GM18870 (cell line): ENCODE results near the gene AFDN.

ENCODE experiments used
- ATAC-seq: cut with Tn5 transposase; IDR thresholded peaks from one replicate; pipeline ENCODE4 v1.9.1; 2021; ENCODE audit warnings: moderate library complexity; ENCODE audit not compliant: unreplicated experiment

AFDN gene

DNA sequence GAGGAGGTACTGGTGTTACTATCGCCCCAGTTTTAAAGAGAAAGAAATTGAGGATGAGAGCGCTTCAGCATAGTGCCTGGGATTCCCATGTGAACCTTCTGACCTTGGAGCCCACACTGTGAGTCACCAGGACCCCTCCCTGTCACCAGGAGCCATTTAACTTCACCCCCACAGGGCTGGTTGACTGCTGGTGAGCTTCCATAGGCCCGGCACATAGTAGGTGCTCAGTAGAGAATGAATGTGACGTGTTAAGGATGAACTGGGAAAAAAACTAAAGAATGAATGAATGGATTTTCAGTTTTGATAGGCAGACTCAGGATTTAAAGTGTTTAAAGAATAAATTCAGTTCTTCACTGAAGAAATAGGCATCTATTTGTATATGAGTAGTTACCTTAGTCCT, 117.4 kb downstream of the AFDN start:
- ATAC-seq: no peak

GRCh38 chr6:167946007-167946406, 119.3 kb downstream of the AFDN start:
- no peak for ATAC-seq

DNA sequence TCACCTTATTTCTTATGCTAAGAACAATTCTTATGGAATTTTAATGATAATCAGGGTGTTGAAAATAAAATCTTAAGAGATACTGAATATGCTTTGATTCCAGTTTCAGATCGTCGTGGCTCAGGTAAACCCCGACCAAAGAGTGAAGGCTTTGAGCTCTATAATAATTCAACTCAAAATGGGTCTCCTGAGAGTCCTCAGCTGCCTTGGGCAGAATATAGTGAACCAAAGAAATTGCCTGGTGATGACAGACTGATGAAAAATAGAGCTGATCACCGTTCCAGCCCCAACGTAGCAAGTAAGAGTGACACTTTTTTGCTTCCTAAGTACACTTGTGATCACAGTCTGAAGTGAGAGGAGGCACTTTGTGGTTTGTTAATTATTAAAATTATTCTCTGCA, 119.9 kb downstream of the AFDN start:
- no peak for ATAC-seq

DNA sequence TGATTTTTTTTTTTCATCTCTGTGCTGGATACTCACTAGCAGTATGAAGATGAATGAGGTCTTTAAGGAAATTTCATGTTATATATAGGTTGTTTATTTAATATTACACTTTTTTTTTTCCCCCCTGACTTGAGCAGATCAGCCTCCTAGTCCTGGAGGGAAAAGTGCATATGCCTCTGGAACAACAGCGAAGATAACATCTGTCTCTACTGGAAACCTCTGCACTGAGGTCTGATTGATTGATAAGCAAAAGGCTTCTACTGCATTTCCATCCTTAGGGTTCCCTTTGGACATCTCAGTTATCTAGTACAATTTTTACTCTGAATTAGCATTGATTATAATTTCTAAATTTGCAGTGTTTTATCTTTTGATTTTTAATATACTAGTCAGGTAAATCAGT, 121.0 kb downstream of the AFDN start:
- no peak for ATAC-seq

- ATAC-seq: no peak
Measured at GRCh38 chr6:167948716-167949115, 122.0 kb downstream of the AFDN start.

DNA sequence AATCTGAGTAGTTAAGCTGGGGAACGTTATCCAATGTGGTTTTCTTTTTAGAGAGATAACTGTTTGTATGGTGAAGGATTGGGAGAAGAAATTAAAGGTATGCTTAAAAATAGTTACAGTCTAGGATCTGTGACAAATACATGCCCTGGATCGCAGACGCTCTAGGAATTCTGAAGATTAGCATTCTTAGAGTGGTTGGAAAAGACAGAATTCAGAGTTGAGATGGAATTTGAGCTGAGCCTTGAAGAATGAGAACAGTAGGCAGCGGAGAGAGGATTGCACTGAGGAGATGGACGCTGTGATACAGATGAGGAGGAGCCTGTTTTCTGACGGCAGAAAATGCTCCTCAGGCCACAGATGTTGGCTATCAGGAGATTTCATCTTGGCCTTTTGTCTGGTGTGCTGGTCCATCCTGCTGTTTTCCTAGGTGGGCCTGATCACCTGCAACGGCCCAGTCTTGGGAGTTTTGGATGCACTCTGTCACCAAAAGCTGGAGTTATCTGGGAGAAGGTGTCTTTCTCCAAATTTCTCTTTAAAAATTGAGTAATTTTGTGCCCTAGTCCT, 122.5 kb downstream of the AFDN start:
- no peak for ATAC-seq

GRCh38 chr6:167951781-167952511, 125.2 kb downstream of the AFDN start:
- no peak for ATAC-seq

GRCh38 chr6:167952512-167952859, 125.8 kb downstream of the AFDN start:
- ATAC-seq: no peak

DNA sequence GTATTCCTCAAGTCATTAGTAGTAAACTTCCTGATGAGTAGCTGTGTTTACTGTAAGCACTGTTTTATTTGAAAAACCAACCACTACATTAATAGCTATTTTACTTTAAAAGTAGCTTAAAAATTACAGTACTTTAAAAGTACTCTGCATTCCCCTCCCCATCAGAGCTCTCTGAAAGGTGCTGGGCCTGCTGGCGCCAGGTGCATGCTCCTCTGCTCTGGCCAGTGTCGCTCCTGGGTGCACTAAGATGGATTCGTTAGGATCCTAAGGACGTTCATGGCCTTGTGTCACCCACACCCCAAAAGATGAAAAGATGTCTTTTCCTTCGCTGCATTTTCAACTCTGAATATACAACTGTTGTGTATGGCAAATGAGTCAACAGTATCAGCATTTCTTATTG, 126.8 kb downstream of the AFDN start:
- ATAC-seq: no peak

GRCh38 chr6:167954151-167954550, 127.4 kb downstream of the AFDN start:
- ATAC-seq: no peak

DNA sequence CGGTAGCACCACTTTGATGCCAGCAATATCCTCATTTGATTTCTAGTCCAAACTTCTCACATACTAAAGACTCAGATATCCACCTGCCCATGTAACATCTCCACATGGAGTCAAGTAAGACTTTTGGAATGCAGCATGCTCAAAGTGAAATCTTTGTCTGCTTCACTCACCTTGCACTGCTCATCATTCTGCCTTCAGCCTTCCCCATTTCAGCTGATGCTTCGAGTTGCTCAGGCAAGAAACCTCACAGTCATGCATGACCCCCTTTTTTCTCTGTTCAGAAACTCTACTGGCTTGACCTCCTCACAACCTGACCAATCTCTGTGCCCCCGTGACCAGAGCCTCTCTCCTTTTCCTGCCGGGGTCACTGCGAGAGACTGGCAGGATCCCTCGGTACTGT, 129.8 kb downstream of the AFDN start:
- no peak for ATAC-seq

GRCh38 chr6:167956983-167957492, 130.3 kb downstream of the AFDN start:
- ATAC-seq: no peak

- no peak for ATAC-seq
Measured at GRCh38 chr6:167957626-167958025, 130.9 kb downstream of the AFDN start.

GRCh38 chr6:167960579-167960978, 133.9 kb downstream of the AFDN start:
- no peak for ATAC-seq

- ATAC-seq: no peak
Measured at GRCh38 chr6:167962711-167963110, 136.0 kb downstream of the AFDN start.

- no peak for ATAC-seq
Measured at GRCh38 chr6:167963589-167964057, 136.9 kb downstream of the AFDN start.

GRCh38 chr6:167965592-167966539, 139.2 kb downstream of the AFDN start:
- ATAC-seq: no peak

DNA sequence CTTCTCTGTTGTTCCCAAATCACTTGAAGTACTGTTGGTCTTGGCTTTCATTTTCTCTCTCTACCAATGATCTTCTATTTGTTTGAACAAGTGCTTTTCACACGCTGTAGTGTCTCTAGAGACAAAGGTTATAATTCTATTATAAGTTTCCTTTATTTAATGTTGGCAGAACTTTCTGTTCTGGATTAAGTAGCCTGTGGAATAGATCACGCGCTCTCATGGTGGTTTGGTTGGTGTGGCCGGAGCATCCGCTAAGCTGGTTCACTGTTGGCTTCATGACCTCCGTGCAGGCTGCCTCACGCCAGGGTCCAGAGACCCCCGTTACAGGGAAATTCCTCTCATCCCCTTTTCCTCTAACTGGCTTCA, 139.8 kb downstream of the AFDN start:
- ATAC-seq: no peak

DNA sequence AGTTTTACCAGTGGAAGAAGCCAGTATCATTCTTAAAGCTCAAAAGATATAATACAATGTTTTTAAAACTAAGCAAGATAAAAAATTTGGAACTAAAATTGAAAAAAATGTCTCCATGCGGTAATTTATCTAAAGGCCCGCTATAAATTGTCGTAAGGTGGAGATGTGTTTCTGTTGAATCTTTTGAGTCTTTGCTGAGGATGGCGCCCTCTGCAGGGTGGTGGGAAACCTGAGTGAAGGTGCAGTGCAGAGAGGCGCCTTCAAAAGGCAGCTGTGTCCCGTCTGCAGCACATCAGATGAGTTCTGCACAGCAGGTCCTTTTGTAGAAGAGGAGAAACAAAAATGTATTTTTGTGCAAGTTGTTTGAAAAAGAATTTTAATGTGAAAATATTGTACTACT, 141.4 kb downstream of the AFDN start:
- ATAC-seq: no peak

GRCh38 chr6:167970230-167970629, 143.5 kb downstream of the AFDN start:
- no peak for ATAC-seq

DNA sequence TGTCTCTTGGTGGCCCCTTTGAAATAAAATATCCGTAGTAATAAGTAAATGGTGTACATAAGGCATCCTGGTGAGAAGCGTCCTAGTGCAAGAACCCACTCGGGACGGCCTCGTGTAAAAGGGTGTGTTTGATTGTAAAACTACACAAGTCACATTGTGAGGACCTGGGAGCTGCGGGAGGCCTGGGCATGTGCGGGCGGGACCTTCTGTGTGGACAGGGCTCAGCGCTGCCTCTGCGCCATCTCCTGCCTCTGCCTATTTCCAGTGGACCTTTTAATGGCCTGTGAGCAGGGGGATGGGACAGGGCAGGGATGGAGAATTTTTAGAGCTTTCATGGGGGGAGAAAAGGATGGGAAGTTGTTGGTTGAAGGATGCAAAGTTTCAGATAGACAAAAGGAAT, 145.5 kb downstream of the AFDN start:
- no peak for ATAC-seq
